Hepatocyte (in vitro differentiated cells): ENCODE results near the gene CA5B.

ENCODE experiments used
- CTCF ChIP-seq: fragments of 200-600 bp; sonication (generic); IDR thresholded peaks from 2 replicates; pipeline ENCODE4 v1.5.1; 2016; ENCODE audit warnings: antibody characterized with exemption, mild to moderate bottlenecking; ENCODE audit not compliant: poor library complexity
- EZH2 ChIP-seq: fragments of 200-600 bp; sonication (generic); IDR thresholded peaks from 2 replicates; pipeline ENCODE4 v1.6.1; 2016; ENCODE audit warnings: antibody characterized with exemption, mild to moderate bottlenecking, borderline replicate concordance
- EZH2phosphoT487 ChIP-seq: fragments of 200-600 bp; sonication (generic); IDR thresholded peaks from one replicate; pipeline ENCODE4 v1.6.1; 2018; ENCODE audit warnings: antibody characterized with exemption, mild to moderate bottlenecking, low read depth, moderate library complexity; ENCODE audit not compliant: unreplicated experiment, severe bottlenecking

DNA sequence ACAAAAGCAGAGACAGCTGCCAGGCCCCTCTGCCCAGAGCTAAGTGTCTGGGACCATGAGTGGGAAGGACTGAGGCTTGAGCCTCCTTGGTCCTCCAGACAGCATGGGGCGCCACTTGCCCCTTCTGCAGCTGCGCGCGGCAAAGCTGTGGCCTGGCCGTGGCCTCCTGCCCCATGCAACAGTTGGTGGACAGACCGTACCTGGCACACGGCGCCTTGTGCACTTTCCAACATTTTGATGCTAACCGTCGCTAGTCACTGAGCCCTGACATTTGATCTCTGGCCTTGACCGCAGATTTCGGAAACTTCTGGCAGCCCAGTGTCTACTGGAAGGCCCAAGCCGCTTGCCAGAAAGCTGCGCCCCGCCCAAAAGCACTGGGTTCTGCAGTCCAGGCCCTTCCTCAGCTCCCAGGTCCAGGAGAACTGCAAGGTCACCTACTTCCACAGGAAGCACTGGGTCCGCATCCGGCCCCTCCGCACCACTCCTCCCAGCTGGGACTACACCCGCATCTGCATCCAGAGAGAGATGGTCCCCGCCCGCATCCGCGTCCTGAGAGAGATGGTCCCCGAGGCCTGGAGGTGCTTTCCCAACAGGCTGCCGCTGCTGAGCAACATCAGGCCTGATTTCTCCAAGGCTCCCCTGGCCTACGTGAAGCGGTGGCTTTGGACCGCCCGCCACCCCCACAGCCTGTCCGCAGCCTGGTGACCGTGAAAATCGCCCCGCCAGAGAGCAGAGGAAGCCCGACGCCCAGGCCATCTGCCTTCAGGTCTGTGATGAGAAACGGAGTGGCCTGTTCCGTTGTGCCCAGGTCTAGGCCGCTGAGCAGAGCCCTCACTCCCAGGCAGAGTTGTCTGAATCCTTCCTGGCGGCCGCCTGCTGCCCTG is 35.3 kb upstream of the CA5B start:
- TF ChIP-seq CTCF (no peak), EZH2 (no peak), EZH2phosphoT487 (no peak)
